Measurements from ENCODE around the gene CCDC169.

CCDC169 gene

DNA sequence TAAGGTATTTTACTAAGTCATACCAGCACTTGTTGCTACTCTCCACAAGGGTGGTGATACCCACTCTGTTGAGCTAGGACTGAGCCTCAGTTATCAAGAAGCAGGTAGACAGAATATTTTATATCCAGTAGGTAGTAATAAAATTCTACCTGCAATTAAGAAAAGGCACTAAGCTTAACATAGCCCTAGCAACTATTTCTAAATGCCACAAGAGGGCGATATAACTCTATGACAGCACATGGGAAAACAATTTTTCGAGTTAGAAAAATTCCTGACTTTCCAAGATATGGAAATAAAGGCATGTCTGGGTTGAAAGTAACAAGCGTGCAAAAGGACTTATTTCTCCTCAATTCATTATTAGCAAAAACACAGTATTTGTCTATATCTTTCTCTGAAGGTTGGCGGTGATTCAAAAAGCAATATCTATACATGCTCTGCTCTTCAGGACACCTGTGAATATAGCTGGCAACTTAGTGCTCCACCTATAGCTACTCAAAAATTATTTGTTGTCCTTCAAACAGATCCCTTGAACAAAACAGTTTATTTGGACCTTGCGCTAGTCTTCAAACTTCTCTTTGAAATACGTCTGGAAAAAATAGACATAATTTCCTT is 14.7 kb downstream of the CCDC169 start:
- no peak for TF ChIP-seq GATA3 (IDR thresholded peaks at IDR 0.05; ENCODE audit: low read depth, low read length)
- TF ChIP-seq GATA2 (IDR thresholded peaks at IDR 0.05; ENCODE audit: low read depth, low read length) = no peak

DNA sequence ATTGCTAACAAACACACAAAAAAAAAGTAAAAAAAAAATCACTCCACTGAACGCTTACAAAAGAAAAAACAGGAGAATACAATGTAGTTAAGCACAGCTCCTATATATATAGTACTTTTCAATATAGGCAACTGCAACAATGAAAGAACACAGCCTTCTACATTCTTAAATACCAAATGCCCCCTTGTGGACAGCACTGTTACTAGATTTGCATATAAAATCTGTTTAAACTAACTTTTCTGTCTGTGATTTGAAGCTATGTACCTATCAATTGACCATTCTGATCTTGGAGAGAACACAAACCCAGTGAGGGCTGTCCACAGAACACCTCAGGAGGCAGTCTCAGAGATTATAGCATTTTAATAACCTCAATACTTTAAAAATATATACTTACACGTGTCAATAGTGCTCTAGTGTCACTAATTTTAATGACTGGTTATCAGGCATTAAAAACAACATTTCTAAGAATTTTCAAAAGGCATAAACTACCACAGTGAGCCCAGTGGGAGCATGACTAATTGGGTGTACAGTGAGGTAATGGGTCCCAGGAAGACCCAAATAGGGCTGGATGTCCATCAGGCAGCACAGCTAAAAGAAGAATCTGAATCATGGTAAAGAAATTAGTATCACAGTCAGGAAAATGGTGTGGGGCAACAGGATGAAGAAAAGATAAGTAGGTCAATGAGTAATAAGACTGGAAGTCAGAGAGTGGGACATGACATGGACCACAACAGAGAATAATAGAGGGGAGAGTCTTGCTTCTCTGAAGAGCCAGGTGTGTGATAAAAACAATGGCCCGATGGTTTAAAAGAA is 22.2 kb downstream of the CCDC169 start:
- TF ChIP-seq GATA2 (IDR thresholded peaks at IDR 0.05; ENCODE audit: low read depth, low read length) (no peak), GATA3 (IDR thresholded peaks at IDR 0.05; ENCODE audit: low read depth, low read length) (no peak)

DNA sequence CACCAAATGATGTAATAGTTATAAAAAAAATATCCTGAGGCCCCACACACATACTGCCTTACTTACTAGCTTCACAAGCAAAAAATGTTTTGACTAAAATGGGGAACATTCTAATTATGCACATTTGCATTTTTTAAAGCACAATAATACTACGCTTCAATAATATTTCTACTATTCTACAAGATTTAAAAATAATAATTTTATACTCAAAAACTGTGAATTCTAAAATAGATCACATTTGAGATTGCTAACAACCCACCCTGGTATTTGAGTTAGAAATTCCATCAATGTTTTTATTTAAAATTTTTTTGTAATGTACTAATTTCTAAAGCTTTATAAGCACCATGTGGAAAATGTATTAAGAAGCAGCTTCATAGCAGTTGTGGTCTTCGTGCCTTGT is 24.2 kb downstream of the CCDC169 start:
- TF ChIP-seq GATA2 (IDR thresholded peaks at IDR 0.05; ENCODE audit: low read depth, low read length) (no peak), GATA3 (IDR thresholded peaks at IDR 0.05; ENCODE audit: low read depth, low read length) (no peak)

DNA sequence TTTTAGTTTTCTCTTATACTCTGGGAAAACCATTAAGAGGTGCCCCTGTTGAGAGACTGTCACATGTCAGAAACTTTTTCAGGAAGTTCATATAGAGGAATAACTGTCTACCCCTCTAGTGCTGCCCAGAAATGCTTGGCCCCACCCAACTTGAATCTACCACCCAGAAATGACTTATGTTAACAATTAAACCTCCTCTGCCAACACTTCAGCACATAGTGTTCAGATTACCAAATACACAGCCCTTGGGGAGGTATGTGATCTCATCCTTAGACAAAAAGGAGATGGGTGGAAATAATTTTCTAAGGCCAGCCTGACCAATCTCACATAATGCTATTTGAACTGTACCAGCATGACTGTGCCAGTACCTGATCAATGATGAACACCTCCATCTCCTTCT is 35.6 kb downstream of the CCDC169 start:
- TF ChIP-seq GATA3 (IDR thresholded peaks at IDR 0.05; ENCODE audit: low read depth, low read length) = no peak

DNA sequence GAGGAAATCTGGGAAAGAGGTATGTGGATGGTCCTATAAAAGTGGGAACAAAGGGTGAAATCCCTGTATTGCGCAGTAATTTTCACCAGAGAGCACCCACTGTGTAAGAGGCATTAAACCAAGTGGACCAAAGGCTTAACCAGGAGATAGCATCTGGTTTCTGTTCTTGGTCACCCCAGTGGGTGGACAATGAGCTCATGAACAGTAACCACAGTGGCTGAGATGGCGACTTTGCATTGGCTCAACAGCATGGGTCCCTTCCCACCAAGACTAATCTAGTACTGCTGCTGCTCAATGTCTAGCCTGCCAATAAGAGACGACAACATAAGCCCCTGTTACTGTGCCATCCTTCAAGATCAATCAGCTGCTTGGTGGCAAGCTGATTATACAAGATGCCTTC is 36.6 kb downstream of the CCDC169 start:
- no peak for TF ChIP-seq GATA2 (IDR thresholded peaks at IDR 0.05; ENCODE audit: low read depth, low read length)
- no peak for TF ChIP-seq GATA3 (IDR thresholded peaks at IDR 0.05; ENCODE audit: low read depth, low read length)

DNA sequence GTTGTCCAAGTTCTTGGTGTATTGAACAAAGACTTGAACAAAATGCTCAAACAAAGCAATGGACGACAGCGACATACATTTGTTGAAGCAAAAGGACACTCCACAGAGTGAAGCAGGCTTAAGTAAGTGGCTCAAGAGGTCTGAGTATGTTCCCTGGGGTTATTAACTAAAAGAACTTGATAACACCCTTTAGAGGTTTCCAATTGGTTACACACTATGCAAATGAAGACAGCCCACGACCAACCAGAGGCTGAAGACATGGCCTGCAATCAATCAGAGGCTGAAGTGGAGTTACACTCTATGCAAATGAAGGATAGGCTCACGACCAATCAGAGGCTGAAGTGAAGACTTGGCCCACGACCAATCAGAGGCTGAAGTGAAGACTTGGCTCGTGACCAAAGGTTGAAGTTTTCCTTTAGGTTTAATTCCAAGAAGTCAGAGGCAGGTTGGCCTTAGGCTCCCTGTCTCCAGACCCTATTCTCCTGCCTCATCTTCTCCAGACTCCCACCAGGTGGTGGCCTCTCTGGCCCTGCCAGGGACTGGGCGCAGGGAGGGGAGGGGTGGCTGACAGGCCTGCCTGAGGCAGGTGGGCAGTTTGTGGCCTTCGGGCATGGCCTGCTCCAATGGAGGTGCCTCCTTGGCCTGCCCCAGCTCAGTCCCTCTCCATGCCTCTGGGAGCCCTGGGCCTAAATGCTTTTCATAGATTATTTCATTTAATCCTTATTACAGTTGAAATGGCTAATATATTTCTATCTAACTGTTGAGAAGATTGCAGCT is 38.1 kb downstream of the CCDC169 start:
- TF ChIP-seq GATA3 (IDR thresholded peaks at IDR 0.05; ENCODE audit: low read depth, low read length) (no peak), GATA2 (IDR thresholded peaks at IDR 0.05; ENCODE audit: low read depth, low read length) (no peak)

DNA sequence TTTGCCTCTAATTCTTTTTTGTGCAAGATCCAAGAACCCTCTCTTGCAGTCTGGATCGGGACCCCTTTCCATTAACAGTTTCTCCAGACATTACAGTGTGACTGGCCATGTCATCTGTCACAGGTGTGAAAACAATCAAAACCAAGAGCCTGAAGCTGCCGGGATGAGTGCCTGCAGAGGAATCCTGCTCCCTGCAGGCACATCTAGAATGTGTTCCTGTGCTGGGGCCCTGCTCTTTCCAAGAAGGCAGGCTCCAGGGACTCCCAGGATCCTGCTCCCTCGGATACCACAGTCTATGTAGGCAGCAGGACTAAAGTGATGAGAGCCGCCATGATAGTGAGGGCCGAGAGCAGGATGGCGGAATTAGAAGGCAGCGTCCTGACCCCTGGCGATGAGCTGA is 38.8 kb downstream of the CCDC169 start:
- TF ChIP-seq GATA3 (IDR thresholded peaks at IDR 0.05; ENCODE audit: low read depth, low read length) = no peak
- no peak for TF ChIP-seq GATA2 (IDR thresholded peaks at IDR 0.05; ENCODE audit: low read depth, low read length)

DNA sequence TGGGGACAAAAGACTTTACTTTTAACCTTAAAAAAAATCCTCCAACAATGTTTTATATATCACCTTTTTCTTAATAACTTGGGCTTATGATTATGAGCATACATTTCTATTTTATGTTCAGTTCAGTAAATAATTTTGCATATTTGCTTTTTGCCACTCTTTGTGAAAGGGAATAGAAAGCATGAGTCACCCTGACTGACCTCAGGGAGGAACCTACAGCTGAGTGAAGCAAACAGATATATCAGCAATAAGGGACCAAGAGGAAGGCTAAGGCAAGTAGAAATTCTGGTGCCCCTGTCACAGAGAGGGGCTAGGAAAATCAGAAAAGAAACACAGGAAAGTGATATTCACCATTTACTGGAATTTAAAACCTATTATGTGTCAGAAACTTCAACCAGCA is 46.1 kb downstream of the CCDC169 start:
- no peak for TF ChIP-seq GATA3 (IDR thresholded peaks at IDR 0.05; ENCODE audit: low read depth, low read length)

DNA sequence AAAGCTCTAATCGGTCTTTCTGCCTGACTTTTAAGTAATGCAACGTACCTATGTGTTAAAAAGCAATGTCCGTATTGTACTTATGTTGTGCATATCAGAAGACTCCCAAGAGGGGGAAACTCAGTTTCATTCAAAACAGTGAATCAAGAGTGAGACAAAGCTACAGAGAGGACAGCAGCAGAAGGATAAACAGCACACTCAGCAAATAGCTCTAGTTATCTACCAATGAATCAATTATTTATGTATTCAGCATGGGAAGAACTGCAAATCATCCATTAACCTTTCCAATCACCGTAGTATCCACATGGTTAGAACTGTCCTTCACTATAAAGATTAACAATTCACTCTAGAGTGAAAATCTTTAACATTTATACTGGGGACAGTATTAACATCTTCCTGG is 46.6 kb downstream of the CCDC169 start:
- no peak for TF ChIP-seq GATA2 (IDR thresholded peaks at IDR 0.05; ENCODE audit: low read depth, low read length)
- TF ChIP-seq GATA3 (IDR thresholded peaks at IDR 0.05; ENCODE audit: low read depth, low read length) = no peak

DNA sequence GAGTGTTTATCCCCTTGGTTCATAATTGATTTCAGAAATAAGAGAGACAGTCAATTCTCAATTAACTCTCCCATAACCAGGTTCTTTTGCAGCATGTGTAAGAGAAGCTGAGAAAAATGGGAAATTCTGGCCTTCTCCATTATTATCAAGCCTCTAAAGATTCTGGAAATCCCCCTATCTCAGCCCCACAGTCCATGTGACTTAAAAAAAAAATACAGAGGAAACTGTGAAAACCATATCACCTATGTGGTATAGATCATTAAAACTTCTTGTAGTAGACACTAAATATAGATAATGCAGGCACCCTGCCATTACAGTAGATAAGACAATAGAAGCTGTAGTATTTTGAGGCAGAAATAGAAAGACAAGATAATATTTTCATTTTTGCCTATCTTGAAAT is 48.9 kb downstream of the CCDC169 start:
- no peak for TF ChIP-seq GATA3 (IDR thresholded peaks at IDR 0.05; ENCODE audit: low read depth, low read length)
- TF ChIP-seq GATA2 (IDR thresholded peaks at IDR 0.05; ENCODE audit: low read depth, low read length) = no peak

DNA sequence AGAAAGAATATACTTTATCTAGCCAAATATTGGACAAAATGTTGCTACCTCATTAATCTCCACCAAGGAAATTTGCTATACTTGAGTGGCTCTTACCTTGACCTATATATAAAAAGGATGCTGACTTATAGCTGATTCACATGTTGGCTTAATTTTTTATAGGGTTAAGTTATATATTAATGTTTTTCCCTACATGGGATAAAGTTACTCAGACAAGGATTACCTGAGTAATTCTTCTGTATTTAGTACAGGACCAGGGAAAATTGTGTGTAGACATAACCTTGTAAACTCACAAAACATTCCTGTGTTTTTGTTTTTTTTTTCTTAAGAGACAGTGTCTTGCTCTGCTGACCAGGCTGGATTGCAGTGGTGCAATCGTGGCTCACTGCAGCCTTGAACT is 52.6 kb downstream of the CCDC169 start:
- TF ChIP-seq GATA2 (IDR thresholded peaks at IDR 0.05; ENCODE audit: low read depth, low read length) (no peak), GATA3 (IDR thresholded peaks at IDR 0.05; ENCODE audit: low read depth, low read length) (no peak)

DNA sequence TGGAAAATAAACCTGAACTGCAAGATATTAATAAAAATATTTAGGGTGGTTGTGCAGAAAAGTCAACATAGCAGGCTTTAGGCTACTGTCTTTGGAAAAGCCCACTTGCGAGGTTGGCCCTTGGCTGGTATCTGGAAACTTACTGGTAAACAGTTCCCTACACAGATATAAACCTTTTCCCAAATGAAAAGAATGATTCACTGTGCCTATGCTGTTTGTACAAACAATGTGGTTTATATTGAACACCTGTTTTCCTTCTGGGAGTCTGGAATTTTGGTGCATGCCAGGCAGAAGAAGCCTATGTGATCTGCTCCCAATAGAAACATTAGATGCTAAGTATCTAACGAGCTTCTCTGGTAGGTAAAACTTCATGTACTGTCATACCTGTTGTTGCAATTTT is 53.5 kb downstream of the CCDC169 start:
- no peak for TF ChIP-seq GATA2 (IDR thresholded peaks at IDR 0.05; ENCODE audit: low read depth, low read length)
- no peak for TF ChIP-seq GATA3 (IDR thresholded peaks at IDR 0.05; ENCODE audit: low read depth, low read length)

DNA sequence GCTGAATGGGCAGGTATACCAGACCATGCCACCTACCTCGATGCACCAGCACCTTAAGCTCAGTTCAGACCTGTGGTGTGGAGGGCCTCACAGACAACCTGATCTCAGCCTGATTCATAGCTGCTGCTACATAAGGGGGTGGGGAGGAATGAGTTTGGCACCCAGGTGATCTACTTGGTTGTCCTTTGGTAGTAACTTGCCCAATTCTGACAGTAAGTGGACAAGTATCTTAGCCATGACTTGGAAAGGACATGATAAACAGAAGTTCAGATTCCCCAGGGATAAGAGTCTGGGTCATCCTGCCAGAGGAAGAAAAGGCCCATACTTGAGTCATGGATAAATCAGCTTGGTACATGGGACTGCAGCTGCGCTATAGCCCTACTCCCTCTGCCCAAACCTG is 54.9 kb downstream of the CCDC169 start:
- TF ChIP-seq GATA3 (IDR thresholded peaks at IDR 0.05; ENCODE audit: low read depth, low read length) = no peak
- TF ChIP-seq GATA2 (IDR thresholded peaks at IDR 0.05; ENCODE audit: low read depth, low read length) = no peak

DNA sequence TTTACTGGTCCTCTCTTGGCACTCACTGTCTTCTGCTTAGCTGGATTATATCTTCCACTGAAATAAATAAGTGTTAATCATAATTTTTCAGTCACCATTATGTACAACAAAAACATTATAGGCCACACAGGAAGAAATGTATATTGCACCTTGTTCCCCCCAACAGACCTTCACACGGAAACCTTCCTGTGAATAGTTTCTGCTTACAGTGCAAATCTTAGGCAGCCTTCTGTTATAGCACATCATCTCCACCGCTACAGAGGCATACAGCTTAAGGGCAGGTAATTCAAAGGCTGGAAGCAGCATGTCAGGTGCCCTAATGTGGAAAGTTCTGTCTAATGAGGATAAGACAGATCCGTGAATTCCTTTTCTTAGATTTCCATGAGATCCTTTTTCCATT is 66.4 kb downstream of the CCDC169 start:
- TF ChIP-seq GATA2 (IDR thresholded peaks at IDR 0.05; ENCODE audit: low read depth, low read length) = no peak
- TF ChIP-seq GATA3 (IDR thresholded peaks at IDR 0.05; ENCODE audit: low read depth, low read length) = no peak

DNA sequence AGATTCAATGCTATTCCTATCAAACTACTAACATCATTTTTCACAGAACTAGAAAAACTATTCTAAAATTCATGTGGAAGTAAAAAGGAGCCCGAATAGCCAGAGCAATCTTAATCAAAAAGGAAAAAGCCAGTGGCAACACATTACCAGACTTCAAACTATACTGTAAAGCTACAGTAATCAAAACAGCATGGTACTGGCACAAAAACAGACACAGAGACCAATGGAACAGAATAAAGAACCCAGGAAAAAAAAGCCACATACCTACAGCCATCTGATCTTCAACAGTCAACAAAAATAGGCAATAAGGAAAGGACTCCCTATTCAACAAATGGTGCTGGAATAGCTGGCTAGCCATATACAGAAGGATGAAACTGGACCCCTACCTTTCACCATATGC is 72.9 kb downstream of the CCDC169 start:
- no peak for TF ChIP-seq GATA2 (IDR thresholded peaks at IDR 0.05; ENCODE audit: low read depth, low read length)
- no peak for TF ChIP-seq GATA3 (IDR thresholded peaks at IDR 0.05; ENCODE audit: low read depth, low read length)

Measured in SH-SY5Y (cell line).